SK-N-SH treated with all-trans-retinoic acid at 6 μM for 48 hours (cell line): ENCODE data around the gene CHPF.

Experiments
- CREB5 ChIP-seq: fragments of 250-450 bp; sonication (Bioruptor Pico); IDR thresholded peaks from 2 replicates; pipeline ENCODE4 v1.5.1; 2020; ENCODE audit warnings: low read depth, mild to moderate bottlenecking, moderate library complexity
- ZFP30 ChIP-seq: fragments of 450-650 bp; formaldehyde crosslinking; IDR thresholded peaks from 2 replicates; pipeline ENCODE4 v1.5.0; 2022; ENCODE audit warnings: mild to moderate bottlenecking, moderate library complexity
- ZNF565 ChIP-seq: fragments of 450-650 bp; formaldehyde crosslinking; conservative IDR thresholded peaks from 2 replicates; pipeline ENCODE4 v1.5.0; 2020; ENCODE audit warnings: low read depth, mild to moderate bottlenecking, moderate library complexity

- no peak for TF ChIP-seq CREB5
- no peak for TF ChIP-seq ZFP30 (CRISPR knock-in tag)
- TF ChIP-seq ZNF565 (CRISPR knock-in tag), result no peak
Observed at GRCh38 chr2:219522111-219523030, 21.2 kb downstream of the CHPF start.
